GM19463 (cell line): ENCODE measurements around the gene SNX9.
A peak's percentile ranks its signal among the peaks of the same experiment; 100 is the strongest.
"Not testable (repeated sequence)": the region's sequence is repeated elsewhere in the genome, so short reads cannot be mapped to it uniquely, and the experiment has no call there.

ENCODE experiments used
- ATAC-seq: cut with Tn5 transposase; IDR thresholded peaks from one replicate; pipeline ENCODE4 v1.9.1; 2021; ENCODE audit warnings: mild to moderate bottlenecking, moderate library complexity; ENCODE audit not compliant: unreplicated experiment

The SNX9 gene

DNA sequence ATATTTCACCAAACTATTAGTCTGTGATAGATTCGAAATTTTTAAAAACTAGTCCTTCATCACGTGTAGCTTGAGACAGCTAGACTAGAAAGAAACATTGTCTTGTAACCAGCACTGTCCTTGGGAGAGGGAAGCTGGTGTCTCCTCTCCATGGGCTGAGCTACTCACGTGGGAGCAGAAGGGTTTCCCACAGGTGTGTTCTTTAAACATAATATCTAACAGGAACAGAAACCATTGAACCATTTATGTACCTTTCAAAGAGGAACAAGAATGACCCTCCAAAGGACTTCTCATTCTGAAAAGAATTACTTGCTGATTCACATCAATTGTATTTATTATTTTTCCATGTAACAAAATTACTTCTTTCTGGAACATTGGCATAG lies 86.2 kb downstream of the SNX9 start:
- peak; percentile 46 for ATAC-seq

DNA sequence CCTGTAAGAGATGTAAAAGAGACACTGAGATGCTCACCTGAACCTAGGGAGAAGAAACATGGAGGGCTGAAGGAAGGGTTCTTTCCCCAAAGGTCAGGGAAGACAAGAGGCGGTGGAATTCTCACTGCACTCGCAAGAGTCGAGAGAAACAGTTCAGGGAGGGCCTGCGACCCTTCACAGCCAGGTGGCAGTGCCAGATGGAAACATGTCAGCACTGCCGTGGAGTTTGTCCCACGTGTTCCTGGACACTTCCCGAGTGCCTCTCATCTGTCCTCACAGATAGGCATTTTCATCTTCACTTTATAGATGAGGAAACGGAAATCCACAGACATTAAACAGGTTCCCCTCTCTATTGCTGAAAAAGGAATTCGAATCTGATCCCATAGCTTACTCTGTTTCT lies 88.2 kb downstream of the SNX9 start:
- ATAC-seq, result no peak

DNA sequence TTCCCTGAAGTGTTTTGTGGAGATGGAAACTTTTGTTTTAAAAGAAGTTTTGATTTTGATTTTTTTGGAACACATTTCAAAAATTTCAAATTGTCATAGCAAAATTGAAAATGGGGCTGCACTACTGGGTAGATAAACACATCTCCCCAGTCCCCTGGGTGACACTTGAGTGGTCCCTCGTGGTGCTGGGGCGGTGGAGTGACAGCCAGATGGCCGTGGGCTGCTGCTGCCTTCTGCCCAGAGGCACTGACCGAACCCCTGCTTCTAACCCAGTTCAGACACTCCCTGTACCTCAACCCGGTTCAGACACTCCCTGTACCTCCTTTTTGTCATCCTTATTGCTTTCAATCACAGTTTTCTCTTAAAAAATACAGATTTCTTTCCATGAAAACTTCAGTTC lies 88.7 kb downstream of the SNX9 start:
- ATAC-seq, result no peak

DNA sequence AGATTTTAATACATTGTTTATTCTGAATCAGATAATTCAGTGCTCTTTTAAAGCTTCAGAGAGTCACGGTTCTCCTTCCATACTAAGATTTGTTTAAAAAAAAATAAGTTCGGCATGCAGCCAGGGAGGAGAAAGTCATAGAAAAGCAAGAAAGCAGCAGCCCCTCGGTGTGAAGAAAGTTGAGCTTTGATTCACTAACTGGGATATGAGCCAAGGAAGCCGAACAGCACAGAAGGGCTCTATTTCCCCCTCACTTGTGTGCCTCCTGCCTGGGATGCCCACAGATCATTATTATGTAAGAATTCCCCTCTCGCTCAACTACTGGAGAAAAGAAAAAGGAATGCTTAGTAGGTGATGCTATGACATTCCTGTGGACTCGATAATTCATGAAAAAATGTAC lies 89.3 kb downstream of the SNX9 start:
- no peak for ATAC-seq

DNA sequence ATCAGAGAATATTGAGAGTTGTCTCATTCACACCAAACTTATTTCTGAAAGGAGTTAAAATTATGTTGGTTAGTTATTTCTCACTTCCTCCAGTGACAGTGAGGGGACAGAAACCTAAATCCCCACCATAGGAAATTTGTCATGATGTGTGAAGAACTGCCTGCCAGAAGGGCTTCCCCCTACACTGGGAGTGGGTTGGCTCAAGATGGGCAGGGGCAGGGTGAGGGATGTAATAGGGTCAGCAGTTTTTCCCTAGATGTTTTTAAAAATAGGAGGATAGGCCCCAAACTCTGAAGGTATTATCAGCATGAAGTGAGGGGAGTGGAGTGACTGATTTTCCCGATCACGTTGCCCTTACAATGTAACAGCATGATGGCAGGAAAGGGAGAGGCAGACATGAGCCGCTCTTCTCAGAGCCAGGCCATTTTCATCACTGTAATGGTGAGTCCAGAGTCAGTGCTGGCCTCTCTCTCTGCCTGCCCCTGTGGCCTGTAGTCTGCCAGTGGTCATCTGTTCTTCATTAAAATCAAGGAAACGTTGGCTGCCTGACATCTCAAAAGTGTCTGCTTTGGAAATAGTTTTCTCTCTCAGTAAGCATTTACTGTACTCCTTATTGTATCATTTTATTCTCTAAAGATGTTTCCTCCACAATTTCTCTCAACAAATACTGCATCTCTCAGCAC lies 98.8 kb downstream of the SNX9 start:
- ATAC-seq, result no peak

DNA sequence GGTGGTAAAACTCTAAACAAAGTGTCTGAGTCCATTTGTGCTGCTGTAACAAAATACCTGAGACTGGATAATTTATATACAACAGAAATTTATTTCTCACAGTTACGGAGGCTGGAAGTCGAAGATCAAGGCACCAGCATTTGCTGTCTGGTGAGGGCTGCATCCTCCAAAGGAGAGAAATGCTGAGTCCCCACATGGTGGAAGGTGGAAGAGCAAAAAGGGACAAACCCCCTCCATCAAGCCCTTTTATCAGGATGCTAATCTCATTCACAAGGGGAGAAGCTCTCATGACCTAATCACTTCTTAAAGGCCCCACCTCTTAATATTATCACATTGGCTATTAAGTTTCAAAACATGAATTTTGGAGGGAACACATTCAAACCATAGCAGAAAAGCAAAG lies 102.7 kb downstream of the SNX9 start:
- no peak for ATAC-seq

DNA sequence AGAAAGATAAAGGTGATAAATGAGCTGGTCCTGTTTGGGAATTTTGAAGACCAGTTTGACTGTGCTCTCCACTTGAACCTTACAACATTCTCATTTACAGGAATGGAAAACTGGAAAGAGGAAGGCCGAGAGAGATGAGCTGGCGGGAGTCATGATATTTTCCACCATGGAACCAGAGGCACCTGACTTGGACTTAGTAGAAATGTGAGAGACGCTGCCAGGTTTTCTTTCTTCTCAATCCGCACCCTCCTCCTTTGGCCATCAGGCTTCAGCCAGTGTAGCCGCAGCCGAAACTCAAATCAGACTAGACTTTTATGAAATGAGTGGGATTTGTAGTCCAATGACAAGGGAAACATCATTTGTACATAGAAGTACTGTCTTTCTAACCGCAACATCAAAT lies 104.0 kb downstream of the SNX9 start:
- ATAC-seq, result no peak

DNA sequence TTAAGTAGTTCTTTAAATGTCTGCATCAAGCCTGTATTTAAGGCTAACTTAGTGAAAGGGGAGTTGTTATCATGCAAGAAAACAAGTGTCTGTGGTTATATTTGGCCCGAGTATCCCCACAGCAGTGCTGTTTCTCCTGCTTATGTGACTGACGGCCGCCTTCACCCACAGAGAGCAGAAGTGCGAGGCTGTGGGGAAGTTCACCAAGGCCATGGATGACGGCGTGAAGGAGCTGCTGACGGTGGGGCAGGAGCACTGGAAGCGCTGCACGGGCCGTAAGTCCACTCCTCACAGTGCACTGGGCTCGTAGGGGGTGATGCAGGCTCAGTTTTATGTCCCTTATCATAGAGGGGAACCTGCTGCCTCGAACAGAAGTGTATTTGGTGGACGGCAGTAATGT lies 105.4 kb downstream of the SNX9 start:
- no peak for ATAC-seq

DNA sequence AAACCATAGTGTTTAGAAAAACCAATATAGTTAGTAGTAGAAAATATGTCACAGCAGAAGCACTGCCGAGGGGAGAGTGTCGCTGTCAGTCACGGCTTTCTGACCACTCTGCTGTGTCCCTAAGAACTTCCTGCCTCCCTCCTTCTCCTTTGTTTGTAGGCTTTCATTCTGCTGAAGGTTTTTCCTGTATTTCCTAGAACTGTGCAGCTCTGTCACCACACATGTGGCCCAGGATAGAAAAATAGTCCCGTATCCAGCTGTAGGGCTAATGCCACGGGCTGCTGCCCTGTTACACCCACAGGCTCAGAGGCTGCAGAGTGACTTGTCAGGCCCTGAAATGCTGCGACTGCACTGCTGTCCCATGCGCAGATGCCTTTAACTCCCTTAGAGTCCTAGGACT lies 106.0 kb downstream of the SNX9 start:
- ATAC-seq, result no peak

DNA sequence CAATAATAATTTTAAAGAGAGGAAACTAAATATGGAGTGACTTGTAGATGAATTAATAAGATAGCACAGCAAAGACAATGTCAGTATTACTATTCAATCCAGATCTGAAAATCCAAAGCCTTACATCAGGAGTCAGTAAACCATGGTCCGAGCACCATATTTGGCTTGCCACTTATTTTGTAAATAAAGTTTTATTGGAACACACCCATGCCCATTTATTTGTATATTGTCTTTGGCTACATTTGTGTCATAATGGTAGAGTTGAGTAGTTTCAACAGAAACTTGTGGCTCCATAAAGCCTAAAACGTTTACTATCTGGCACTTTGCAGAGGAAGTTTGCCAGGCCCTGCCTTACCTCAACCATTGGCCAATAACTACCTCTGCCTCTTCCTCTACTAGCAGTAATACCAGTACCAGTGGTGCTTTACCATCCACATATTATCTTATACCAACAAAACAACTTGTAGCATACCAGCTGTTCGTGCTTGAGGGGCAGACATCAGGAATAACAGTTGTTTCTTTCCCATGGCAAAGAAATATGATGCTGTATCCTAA lies 106.8 kb downstream of the SNX9 start:
- no peak for ATAC-seq

DNA sequence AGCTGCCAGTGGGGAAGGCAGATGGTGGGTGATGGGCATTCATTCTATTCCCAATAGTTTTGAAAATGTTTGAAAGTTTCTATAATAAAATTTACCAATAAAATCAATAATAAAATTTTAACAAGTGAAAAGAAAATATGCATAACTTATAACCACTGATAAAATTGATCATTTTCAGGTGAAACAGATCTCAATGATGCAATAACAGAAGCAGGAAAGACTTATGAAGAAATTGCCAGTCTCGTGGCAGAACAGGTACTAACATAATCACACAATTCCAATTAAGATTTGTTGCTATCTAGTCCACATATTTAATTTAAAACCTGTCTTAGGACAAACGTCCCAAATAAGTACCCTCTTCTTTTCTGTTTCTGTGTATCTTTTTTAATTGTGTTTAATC lies 112.7 kb downstream of the SNX9 start:
- ATAC-seq, result no peak

DNA sequence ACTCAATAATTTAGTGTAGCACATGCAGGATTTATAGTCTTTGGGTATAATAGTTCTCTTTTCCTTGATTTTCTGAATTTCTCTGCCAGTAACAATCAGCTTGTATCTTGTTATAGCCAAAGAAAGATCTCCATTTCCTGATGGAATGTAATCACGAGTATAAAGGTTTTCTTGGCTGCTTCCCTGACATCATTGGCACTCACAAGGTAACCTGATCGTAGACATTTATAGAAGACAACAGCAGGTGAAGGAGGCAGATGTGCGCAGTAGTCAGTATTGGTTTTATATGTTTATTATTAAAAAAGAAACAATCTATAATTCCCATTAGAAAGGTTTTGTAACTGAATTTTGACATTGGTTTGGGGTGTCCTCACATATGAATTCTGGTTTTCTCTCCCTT lies 114.3 kb downstream of the SNX9 start:
- ATAC-seq, result no peak

DNA sequence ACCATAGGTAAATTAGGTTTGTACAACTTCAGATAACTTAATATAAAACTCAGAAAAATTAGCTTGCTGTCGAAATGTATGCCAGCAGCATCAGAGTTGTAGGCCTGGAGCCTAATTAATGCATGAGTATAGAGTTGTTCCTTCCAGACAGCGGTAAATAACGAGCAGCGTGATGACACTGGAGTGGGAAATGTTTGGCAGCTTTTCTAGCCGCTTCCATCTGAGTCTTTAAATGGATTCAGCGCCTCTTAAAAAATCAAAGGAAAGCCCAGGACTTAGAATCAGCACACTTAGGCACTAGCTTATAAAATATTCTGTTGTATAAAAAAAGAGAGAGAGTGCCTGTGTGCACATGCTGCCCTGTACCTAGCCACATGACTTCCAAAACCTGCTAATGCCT lies 114.9 kb downstream of the SNX9 start:
- no peak for ATAC-seq

DNA sequence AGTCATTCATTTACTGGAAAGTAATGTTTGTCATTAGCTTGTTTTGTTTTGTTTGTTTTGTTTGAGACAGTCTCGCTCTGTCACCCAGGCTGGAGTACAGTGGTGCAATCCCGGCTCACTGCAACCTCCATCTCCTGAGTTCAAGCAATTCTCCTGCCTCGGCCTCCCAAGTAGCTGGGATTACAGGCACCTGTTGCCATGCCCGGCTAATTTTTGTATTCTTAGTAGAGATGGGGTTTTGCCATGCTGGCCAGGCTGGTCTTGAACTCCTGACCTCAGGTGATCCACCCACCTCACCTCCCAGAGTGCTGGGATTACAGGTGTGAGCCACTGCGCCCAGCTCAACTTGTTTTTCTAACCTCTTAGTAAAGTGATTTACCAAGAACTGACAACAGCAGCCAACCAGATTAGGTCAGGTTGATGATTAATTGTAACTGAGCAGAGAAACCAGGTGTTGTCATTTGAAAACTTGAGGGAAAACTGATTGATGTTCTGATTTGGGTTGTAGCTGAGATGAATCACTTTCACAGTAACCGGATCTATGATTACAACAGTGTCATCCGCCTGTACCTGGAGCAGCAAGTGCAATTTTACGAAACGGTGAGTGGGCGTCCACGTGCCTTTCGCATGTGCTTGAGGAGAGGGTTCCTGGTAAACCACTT lies 117.5 kb downstream of the SNX9 start:
- ATAC-seq, result not testable (repeated sequence)

DNA sequence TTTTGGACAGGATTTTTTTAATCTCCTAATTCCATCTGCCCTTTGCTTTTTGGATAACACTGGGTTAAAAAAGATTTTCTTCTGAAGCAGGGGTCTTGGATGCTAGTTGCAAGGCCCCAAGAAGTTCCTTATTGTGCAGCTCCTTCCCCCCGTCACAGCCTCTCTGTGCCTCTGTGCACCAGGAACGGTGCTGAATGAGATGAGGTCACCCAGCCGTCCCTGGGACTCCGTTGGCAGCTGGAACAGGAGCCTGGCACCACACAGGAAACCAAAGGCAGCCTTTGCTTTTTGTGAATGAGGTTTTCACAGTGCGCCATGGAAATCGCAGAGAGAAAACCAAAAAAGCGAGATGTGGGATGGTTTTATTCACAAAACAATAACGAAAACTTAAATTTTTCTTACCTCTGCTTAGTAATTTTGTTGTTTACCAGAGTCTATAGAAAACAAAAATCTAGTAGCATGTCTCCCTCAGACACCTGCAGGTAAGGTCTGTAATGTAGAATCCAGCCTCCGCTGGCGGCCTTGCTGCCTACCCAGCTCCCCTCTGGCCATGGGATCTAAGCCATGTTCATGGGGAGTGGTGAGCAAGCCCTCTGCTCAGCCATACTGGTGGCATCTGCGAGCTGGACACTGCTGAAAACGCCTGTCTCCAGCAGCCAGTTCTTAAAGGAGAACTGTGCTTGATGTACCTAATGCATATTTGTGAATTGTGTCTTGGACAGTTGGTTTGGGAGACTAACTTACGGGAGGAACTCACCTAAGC lies 118.2 kb downstream of the SNX9 start:
- ATAC-seq, result no peak

DNA sequence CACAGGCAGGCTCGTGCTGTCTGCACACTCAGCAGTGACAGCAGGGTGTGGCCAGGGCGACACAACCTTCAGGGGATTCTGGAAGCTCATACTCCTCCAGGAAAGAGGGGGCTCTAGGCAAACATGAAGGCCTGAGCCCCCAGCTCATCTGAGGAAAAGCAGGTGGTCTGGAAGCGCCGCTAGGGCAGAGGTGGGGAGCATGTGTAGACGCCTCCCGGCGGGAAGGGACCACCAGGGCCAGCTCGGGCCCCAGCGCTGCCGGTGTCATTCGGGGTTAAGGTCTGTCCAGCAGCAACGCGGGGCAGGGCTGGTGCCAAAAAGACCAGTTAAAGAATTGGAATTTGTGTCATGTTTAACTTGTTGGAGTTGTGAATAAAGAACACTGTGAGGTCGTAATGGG lies 119.3 kb downstream of the SNX9 start:
- no peak for ATAC-seq

DNA sequence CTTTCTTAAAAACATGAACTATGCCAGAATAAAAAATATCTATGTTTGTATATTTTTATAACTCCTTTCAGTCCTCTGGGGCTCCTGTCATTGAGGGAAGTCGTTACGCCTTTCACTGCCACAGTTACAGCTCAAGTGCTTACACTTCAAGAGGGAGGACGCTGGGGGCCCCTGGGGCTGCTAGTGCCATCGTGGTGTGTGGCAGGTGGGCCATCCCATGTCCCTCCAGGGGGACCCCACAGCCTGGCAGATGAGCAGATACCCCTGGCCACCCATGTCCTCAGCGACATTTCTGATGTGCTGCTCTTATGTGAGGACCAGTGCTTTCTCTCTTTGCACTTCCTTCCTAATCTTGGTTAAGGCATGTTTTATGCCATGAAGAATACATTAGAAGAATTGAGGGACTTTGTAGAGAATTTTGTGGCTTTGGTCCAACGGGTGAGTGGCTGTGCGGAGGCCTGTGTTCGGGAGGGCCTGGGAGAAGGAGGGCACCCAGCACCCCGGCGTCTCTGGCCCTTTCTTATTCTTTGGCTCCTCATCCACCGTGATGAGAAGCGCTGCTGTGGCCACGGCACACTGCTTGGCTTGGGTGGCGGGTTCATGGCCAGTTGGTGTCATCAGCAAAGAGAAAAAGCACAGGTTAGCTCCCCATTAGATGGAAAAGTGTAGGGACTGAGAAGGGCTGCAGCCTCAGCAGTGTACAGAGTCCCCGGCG lies 120.4 kb downstream of the SNX9 start:
- no peak for ATAC-seq

DNA sequence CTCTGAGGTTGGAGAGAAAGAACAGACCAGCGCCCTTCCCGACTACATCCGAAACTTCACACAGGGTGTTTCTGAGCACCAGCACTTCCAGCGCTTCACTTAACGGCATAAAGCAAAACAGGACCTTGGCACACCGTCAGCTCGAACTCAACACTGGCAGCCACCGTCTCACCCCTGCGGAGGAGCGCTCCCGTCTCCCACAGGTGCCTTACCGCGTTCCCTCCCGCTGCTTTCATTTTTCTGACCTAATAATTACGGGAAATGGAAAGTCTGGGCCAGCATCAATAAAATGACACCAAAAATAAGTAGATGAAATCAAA lies 120.9 kb downstream of the SNX9 start:
- no peak for ATAC-seq

DNA sequence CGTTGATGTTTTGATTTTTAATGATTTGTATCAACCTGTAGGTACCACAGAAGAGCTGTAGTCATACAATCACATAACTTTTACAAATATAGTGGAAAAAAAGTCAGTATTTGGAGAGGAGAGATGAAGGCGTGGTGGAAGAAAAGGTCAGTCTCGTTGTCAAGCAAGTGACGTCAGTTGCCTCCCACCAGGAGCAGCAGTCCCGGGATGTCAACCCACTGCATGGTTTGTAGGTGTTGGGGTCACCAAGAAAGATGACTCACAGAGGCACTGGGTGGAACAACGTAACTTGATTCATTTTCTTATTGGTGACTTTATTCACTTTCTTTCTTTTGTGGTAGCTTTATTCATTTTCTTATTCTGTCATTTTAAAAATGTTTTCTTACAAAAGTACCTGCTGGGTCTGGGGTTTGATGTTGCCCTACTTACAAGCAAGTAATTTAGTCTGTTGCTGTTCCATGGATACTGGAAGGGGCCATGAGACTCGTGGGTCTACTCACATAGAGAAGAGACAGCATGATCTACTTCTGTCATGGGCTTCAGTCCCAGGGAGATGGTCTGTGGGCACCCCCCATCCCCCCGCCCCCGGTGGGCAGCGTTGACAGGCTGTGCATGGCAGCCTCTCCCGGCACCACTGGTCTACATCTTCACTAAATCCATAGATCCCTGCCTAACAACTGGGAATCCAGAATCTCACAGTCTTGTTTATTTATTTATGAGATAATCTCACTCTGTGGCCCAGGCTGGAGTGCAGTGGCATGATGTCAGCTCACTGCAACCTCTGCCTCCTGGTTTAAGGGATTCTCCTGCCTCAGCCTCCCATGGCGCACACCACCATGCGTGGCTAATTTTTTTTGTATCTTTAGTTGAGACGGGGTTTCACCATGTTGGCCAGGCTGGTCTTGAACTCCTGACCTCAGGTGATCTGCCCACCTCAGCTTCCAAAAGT lies 122.2 kb downstream of the SNX9 start:
- ATAC-seq, result no peak

DNA sequence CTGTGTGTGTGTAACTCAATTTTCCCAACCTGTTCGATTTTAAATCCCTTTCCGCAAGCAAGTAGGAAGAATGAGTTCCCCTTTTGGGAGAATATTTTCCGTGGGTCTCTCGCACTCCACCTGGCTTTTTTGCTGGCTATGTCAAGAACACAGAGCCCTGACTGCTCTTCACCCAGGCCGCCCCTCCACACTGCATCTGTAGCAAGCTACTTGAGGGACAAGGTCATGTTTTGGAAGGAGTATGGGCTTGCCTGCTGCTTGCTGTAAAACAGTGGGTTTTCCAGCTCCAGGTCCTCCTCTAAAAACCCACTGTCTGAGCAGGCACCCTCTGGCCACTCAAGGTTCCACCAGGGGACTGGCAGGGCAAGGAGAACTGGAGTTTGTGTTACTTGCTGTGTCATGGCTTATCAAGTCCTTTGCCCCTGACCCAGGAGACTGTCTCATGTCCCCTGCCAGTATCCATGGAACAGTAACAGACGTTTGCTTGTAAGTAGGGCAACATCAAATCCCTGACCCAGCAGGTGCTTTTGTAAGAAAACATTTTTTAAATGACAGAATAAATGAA lies 123.1 kb downstream of the SNX9 start:
- ATAC-seq, result no peak
